Sigmoid colon (tissue), 4 donors: ENCODE data around the gene PIP5K1C.

Source experiments
- CTCF ChIP-seq, 4 experiments: fragments of 450-650 bp in 3 of 4; fragments of 200-600 bp in 1 of 4; IDR thresholded peaks; one replicate each; pipeline ENCODE4 v1.5.1; 2016 to 2019; ENCODE audit warnings: antibody characterized with exemption in 4 of 4, mild to moderate bottlenecking in 3 of 4, moderate library complexity in 2 of 4
- EP300 ChIP-seq, 4 donors: sonication (generic); formaldehyde crosslinking; IDR thresholded peaks; one replicate each; pipeline ENCODE4 v1.6.1; 2017; ENCODE audit warnings: antibody characterized with exemption in 4 of 4
- POLR2A ChIP-seq, 2 donors: fragments of 450-650 bp; IDR thresholded peaks; one replicate each; pipeline ENCODE4 v1.6.1; 2016; ENCODE audit warnings: antibody characterized with exemption in 2 of 2, mild to moderate bottlenecking in 2 of 2, moderate library complexity in 2 of 2
- POLR2AphosphoS5 ChIP-seq, 4 donors: sonication (generic); formaldehyde crosslinking; IDR thresholded peaks; one replicate each; pipeline ENCODE4 v1.6.1; 2017; ENCODE audit warnings: antibody characterized with exemption in 4 of 4

DNA sequence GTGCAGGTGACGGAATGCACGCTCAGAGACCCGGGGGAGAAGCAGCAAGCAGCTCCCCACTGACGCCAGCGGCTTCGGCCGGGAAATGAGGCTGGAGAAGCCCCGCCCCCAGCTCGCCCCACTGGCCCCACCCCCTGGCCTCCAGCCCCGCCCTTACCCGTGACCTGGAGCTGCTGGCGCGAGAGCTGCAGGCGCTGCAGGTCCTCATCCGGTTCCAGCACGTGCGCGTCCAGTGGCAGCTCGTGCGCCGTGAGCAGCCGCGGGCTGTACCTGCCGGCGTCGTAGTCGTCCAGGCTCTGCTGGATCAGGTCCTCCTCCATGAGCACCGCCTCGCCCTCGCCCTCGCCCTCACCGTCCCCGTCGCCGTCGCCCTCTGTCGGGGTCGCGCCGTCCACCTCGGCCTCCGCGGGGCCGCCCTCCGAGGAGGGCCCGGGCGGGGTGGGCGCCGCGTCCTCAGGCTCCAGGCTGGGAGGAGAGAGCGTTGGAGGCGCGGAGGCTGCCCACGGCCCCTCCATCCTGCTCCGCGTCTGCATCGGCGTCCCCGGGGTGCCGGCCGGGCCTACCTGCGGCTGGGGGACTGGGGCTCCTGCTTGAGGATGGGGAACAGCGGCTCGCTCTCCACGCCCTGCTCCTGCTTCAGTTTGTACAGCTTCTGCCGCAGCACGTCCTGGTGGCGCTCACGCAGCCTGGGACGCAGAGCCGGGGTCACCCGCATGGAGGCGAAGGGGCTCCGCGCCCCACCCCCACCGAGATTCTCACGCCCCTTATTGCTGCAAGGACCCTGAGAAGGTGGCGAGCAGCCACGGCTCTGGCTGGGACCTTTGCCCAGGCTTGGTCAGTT lies 87.1 kb downstream of the PIP5K1C start:
- TF ChIP-seq CTCF (IDR thresholded peaks at IDR 0.05) (no peak), POLR2A (IDR thresholded peaks at IDR 0.05) (no peak), POLR2AphosphoS5 (IDR thresholded peaks at IDR 0.05) (peak in 1 of 4 donors; percentile 13), EP300 (IDR thresholded peaks at IDR 0.05) (no peak)
